Transverse colon (tissue), 4 donors: ENCODE results near the gene PHF20.

ENCODE experiments used
- EP300 ChIP-seq: sonication (generic); formaldehyde crosslinking; IDR thresholded peaks from one replicate; pipeline ENCODE4 v1.6.1; 2017; ENCODE audit warnings: antibody characterized with exemption, low read depth
- POLR2A ChIP-seq: fragments of 450-650 bp; IDR thresholded peaks from one replicate; pipeline ENCODE4 v1.6.1; 2016; ENCODE audit warnings: antibody characterized with exemption, mild to moderate bottlenecking, moderate library complexity
- POLR2AphosphoS5 ChIP-seq, 3 donors: sonication (generic); formaldehyde crosslinking; IDR thresholded peaks; one replicate each; pipeline ENCODE4 v1.6.1; 2016; ENCODE audit warnings: antibody characterized with exemption in 3 of 3
- TF ChIP-seq, protein P1 (sequence below), 5 experiments: fragments of 200-600 bp in 3 of 5; fragments of 450-650 bp in 2 of 5; sonication (generic) in 3 of 5; IDR thresholded peaks; 1 replicate in 2 of 5; 2 replicates in 3 of 5; pipeline ENCODE4 v1.5.1; 2016 to 2017; ENCODE audit warnings: antibody characterized with exemption in 5 of 5, inconsistent platforms in 3 of 5, mild to moderate bottlenecking in 2 of 5, moderate library complexity in 1 of 5

DNA sequence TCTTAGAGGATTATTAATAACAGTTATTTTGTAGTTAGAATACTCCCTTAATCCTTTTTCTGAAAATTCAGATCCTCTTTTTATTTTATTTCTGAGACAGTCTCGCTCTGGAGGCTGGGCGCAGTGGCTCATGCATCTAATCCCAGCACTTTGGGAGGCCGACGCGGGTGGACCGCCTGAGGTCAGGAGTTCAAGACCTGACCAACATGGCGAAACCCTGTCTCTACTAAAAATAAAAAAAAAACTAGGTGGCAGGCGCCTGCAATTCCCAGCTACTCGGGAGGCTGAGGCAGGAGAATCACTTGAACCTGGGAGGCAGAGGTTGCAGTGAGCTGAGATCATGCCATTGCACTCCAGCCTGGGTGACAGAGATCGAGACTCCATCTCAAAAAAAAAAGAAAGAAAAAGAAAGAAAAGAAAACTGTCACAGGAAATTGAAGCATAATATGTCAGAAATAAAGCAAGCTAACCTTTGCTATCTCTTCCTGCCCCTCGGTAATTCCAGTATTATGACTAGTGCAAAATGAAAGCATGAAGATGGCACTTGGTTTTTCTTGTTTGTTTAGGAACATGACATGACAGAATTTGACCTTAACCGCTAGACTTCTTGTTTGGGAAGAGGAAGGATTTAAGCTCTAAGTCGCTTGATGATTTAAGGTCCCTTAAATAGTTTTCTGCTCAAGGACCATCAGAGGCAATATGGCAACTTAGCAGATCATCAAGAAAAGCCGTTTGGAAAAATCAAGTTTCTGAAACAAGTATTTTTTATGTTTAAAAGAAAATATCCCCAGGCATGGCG is 27.9 kb upstream of the PHF20 start:
- TF ChIP-seq POLR2A (no peak), POLR2AphosphoS5 (IDR thresholded peaks at IDR 0.05) (no peak), EP300 (no peak)
- TF ChIP-seq, protein P1, sequence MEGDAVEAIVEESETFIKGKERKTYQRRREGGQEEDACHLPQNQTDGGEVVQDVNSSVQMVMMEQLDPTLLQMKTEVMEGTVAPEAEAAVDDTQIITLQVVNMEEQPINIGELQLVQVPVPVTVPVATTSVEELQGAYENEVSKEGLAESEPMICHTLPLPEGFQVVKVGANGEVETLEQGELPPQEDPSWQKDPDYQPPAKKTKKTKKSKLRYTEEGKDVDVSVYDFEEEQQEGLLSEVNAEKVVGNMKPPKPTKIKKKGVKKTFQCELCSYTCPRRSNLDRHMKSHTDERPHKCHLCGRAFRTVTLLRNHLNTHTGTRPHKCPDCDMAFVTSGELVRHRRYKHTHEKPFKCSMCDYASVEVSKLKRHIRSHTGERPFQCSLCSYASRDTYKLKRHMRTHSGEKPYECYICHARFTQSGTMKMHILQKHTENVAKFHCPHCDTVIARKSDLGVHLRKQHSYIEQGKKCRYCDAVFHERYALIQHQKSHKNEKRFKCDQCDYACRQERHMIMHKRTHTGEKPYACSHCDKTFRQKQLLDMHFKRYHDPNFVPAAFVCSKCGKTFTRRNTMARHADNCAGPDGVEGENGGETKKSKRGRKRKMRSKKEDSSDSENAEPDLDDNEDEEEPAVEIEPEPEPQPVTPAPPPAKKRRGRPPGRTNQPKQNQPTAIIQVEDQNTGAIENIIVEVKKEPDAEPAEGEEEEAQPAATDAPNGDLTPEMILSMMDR (IDR thresholded peaks at IDR 0.05), result no peak
